Muscle layer of colon (tissue), 2 donors: ENCODE measurements around the gene HES4.
"Not testable (repeated sequence)": the region's sequence is repeated elsewhere in the genome, so short reads cannot be mapped to it uniquely, and the experiment has no call there.

Experiments used
- H3K27ac ChIP-seq: one replicate; pipeline ENCODE4 v1.7.0; 2013; ENCODE audit warnings: low read depth, mild to moderate bottlenecking, low read length, moderate library complexity
- H3K27me3 ChIP-seq, 2 donors: one replicate each; pipeline ENCODE4 v1.7.0; 2013; ENCODE audit warnings: low read length in 2 of 2, mild to moderate bottlenecking in 2 of 2; ENCODE audit not compliant: insufficient read depth in 2 of 2, control insufficient read depth in 1 of 2
- H3K36me3 ChIP-seq: one replicate; pipeline ENCODE4 v1.7.0; 2013; ENCODE audit warnings: mild to moderate bottlenecking, low read length; ENCODE audit not compliant: insufficient read depth
- H3K4me1 ChIP-seq: one replicate; pipeline ENCODE4 v1.7.0; 2013; ENCODE audit warnings: mild to moderate bottlenecking, low read length; ENCODE audit not compliant: insufficient read depth
- H3K4me3 ChIP-seq, 2 donors: one replicate each; pipeline ENCODE4 v1.7.0; 2013; ENCODE audit warnings: low read length in 2 of 2, low read depth in 1 of 2, mild to moderate bottlenecking in 1 of 2, moderate library complexity in 1 of 2
- H3K9ac ChIP-seq: one replicate; pipeline ENCODE4 v1.7.0; 2013; ENCODE audit warnings: low read length
- H3K9me3 ChIP-seq: one replicate; pipeline ENCODE4 v1.7.0; 2013; ENCODE audit warnings: mild to moderate bottlenecking, low read length
- donor health status: abdominal sarcoma.
- donor health status: Adenocarcinoma of cecum.

Gene HES4

GRCh38 chr1:998995-999724 lies 737 bp downstream of the HES4 start:
- Histone ChIP-seq H3K36me3 (no peaks in the 10 kb centered on the region), H3K4me3 (peak overlapping the region; percentile 53 to 64), H3K27ac (peak overlapping the region; percentile 96), H3K9me3 (no peaks in the 10 kb centered on the region), H3K27me3 (peaks cover 0 to 21% of the 10 kb centered on the region in 2 donors), H3K4me1 (no peaks in the 10 kb centered on the region), H3K9ac (no peak overlapping the region)

GRCh38 chr1:998745-998994 lies 1.2 kb downstream of the HES4 start:
- Histone ChIP-seq H3K4me1 (no peaks in the 10 kb centered on the region), H3K27ac (peak overlapping the region; percentile 72), H3K9me3 (no peaks in the 10 kb centered on the region), H3K9ac (no peak overlapping the region), H3K27me3 (peaks cover 0 to 21% of the 10 kb centered on the region in 2 donors), H3K36me3 (no peaks in the 10 kb centered on the region), H3K4me3 (peak overlapping the region; percentile 53 to 64)

- Histone ChIP-seq H3K9me3 (no peaks in the 10 kb centered on the region), H3K9ac (no peak overlapping the region), H3K4me3 (no peak overlapping the region), H3K36me3 (no peaks in the 10 kb centered on the region), H3K27me3 (peaks cover 0 to 21% of the 10 kb centered on the region in 2 donors), H3K27ac (no peak overlapping the region), H3K4me1 (no peaks in the 10 kb centered on the region)
These were observed 1.7 kb downstream of the HES4 start for GRCh38 chr1:997993-998744.

- peaks cover 0 to 21% of the 10 kb centered on the region in 2 donors for H3K27me3 ChIP-seq
- no peaks in the 10 kb centered on the region for H3K9me3 ChIP-seq
- no peaks in the 10 kb centered on the region for H3K4me1 ChIP-seq
- H3K27ac ChIP-seq, result no peak overlapping the region
- H3K4me3 ChIP-seq, result no peak overlapping the region
- no peak overlapping the region for H3K9ac ChIP-seq
- no peaks in the 10 kb centered on the region for H3K36me3 ChIP-seq
These were observed 2.2 kb downstream of the HES4 start for GRCh38 chr1:997713-997992.

- Histone ChIP-seq H3K4me1 (no peaks in the 10 kb centered on the region), H3K4me3 (no peak overlapping the region), H3K27me3 (peaks cover 0 to 21% of the 10 kb centered on the region in 2 donors), H3K36me3 (no peaks in the 10 kb centered on the region), H3K27ac (no peak overlapping the region), H3K9me3 (no peaks in the 10 kb centered on the region), H3K9ac (no peak overlapping the region)
These were observed 2.8 kb downstream of the HES4 start for GRCh38 chr1:996851-997712.

- no peak overlapping the region for H3K27ac ChIP-seq
- H3K9me3 ChIP-seq, result peaks cover 3% of the 10 kb centered on the region
- no peak overlapping the region for H3K4me3 ChIP-seq
- H3K4me1 ChIP-seq, result no peaks in the 10 kb centered on the region
- no peaks in the 10 kb centered on the region for H3K36me3 ChIP-seq
- no peak overlapping the region for H3K9ac ChIP-seq
- peaks cover 0 to 13% of the 10 kb centered on the region in 2 donors for H3K27me3 ChIP-seq
These were observed 3.9 kb downstream of the HES4 start for GRCh38 chr1:995665-996633.

GRCh38 chr1:994546-994945 lies 5.4 kb downstream of the HES4 start:
- H3K4me1 ChIP-seq, H3K36me3 ChIP-seq, H3K9ac ChIP-seq, H3K4me3 ChIP-seq, H3K27ac ChIP-seq, H3K9me3 ChIP-seq: not testable (repeated sequence)
- peaks cover 0 to 12% of the 10 kb centered on the region in 2 donors for H3K27me3 ChIP-seq

- Histone ChIP-seq H3K4me3 (no peak overlapping the region), H3K36me3 (no peaks in the 10 kb centered on the region), H3K27ac (no peak overlapping the region), H3K27me3 (peaks cover 0 to 12% of the 10 kb centered on the region in 2 donors), H3K9me3 (peaks cover 3% of the 10 kb centered on the region), H3K9ac (no peak overlapping the region), H3K4me1 (no peaks in the 10 kb centered on the region)
These were observed 6.4 kb downstream of the HES4 start for GRCh38 chr1:993379-993995.

- Histone ChIP-seq H3K4me3 (no peak overlapping the region), H3K9ac (no peak overlapping the region), H3K27ac (no peak overlapping the region), H3K27me3 (peaks cover 0 to under 1% of the 10 kb centered on the region in 2 donors), H3K4me1 (no peaks in the 10 kb centered on the region), H3K36me3 (no peaks in the 10 kb centered on the region), H3K9me3 (peaks cover 3% of the 10 kb centered on the region)
These were observed 7.5 kb downstream of the HES4 start for GRCh38 chr1:992362-992761.

GRCh38 chr1:991895-992294 lies 8.0 kb downstream of the HES4 start:
- H3K4me3 ChIP-seq, result no peak overlapping the region
- H3K27me3 ChIP-seq, result no peaks in the 10 kb centered on the region
- H3K36me3 ChIP-seq, result no peaks in the 10 kb centered on the region
- no peaks in the 10 kb centered on the region for H3K4me1 ChIP-seq
- H3K9me3 ChIP-seq, result peaks cover 3% of the 10 kb centered on the region
- no peak overlapping the region for H3K9ac ChIP-seq
- no peak overlapping the region for H3K27ac ChIP-seq
